HEK293T (cell line): ENCODE data around the gene AIF1.

Experiments
- BHLHE40 ChIP-seq: fragments of 450-650 bp; IDR thresholded peaks from 2 replicates; pipeline ENCODE4 v1.6.1; 2016; ENCODE audit warnings: mild to moderate bottlenecking, moderate library complexity, borderline replicate concordance
- CTBP1 ChIP-seq: fragments of 450-650 bp; IDR thresholded peaks from 2 replicates; pipeline ENCODE4 v1.6.1; 2016; ENCODE audit warnings: borderline replicate concordance
- FOXK2 ChIP-seq: fragments of 450-650 bp; IDR thresholded peaks from 2 replicates; pipeline ENCODE4 v1.6.1; 2016; ENCODE audit warnings: mild to moderate bottlenecking
- FOXM1 ChIP-seq: fragments of 450-650 bp; IDR thresholded peaks from 2 replicates; pipeline ENCODE4 v1.6.1; 2017; ENCODE audit warnings: mild to moderate bottlenecking, borderline replicate concordance
- PKNOX1 ChIP-seq: fragments of 450-650 bp; IDR thresholded peaks from 2 replicates; pipeline ENCODE4 v1.6.1; 2016
- SP1 ChIP-seq: fragments of 450-650 bp; IDR thresholded peaks from 2 replicates; pipeline ENCODE4 v1.6.1; 2017
- TARDBP ChIP-seq: fragments of 450-650 bp; IDR thresholded peaks from 2 replicates; pipeline ENCODE4 v1.6.1; 2016
- ZNF384 ChIP-seq: fragments of 450-650 bp; IDR thresholded peaks from 2 replicates; pipeline ENCODE4 v1.6.1; 2016

GRCh38 chr6:31641370-31641769 is 26.3 kb downstream of the AIF1 start:
- TF ChIP-seq SP1 (no peak), PKNOX1 (no peak), TARDBP (no peak), FOXM1 (no peak), ZNF384 (no peak), CTBP1 (no peak), BHLHE40 (no peak), FOXK2 (no peak)
